NCI-H1048 (cell line): ENCODE data around the gene SMPDL3A.

Experiments used
- DNase-seq: peaks from one replicate; lab custom pipeline; 2025; lab: John Stamatoyannopoulos, UW

The SMPDL3A gene

DNA sequence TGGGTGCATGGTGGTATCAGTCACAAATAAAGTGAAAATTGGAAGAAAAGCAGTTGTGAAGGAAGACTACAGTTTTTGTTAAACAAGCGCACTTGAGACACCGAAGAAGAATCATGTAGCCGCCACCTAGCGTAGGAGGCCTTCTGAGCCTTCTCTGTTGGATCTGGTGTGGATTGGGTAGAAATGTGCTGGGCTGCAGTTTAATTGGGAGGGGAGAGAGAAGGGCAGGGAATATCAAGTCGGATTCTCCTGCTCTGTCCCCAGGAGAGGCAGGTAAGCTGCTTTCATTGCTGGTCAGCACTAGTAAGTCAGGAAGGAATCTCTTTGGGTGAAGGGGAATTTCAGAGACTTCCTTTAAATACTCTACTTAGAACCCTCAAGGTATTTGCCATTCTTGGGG is 10.8 kb upstream of the SMPDL3A start:
- no peak for DNase-seq

- no peak for DNase-seq
These were observed 9.9 kb upstream of the SMPDL3A start for GRCh38 chr6:122778985-122779661.

DNA sequence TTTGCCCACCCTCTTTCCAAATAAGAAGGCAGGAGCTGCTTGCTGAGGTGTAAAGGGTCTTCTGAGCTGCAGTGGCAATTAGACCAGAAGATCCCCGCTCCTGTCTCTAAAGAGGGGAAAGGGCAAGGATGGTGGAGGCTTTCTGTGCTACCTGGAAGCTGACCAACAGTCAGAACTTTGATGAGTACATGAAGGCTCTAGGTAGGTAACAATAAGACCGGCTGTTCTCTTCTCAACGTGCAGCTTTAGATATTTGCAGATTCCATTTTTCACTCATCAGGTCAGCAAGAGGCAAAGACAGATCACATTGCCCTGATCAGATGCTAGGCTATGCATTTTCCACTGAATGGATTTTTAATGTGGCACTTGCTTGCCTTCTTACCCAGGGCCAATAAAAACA is 9.4 kb upstream of the SMPDL3A start, which contains the start of gene FABP7:
Gene FABP7, plus strand, starts transcription at position 50 of the 400 bp plus-strand sequence. Its CDS starts 79 bp downstream, at position 129.
- no peak for DNase-seq

- DNase-seq = no peak
These were observed 8.9 kb upstream of the SMPDL3A start for GRCh38 chr6:122780114-122780513.

DNA sequence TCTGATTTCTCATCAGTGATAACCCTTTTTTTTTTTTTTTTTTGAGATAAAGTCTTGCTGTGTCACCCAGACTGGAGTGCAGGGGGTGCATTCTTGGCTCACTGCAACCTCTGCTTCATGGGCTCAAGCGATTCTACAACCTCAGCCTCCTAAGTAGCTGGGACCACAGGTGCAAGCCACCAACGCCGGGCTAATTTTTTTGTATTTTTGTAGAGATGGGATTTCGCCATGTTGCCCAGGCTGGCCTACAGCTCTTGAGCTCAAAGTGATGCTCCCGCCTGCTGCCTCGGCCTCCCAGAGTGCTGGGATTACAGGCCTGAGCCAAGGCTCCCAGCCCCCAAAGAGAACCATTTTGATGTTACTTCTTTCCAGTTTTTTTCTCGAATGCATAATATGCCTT is 7.3 kb upstream of the SMPDL3A start:
- no peak for DNase-seq

DNA sequence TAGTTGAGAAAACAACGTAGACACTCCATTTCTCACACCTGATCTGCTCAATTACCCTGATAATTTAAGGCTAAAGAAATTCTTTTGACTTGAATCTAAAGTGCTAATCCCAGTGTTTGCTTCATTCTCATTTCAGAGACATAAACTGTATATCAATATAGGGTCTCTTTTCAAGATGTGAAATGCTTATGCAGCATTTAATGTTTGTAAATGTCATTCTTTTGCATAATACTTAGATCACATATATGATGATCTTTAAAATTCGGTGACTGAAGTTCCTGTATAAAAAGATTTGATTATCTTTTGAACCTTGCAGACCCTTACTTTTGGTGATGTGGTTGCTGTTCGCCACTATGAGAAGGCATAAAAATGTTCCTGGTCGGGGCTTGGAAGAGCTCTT is 5.7 kb upstream of the SMPDL3A start:
- no peak for DNase-seq

GRCh38 chr6:122785891-122786290 is 3.2 kb upstream of the SMPDL3A start:
- DNase-seq = no peak

DNA sequence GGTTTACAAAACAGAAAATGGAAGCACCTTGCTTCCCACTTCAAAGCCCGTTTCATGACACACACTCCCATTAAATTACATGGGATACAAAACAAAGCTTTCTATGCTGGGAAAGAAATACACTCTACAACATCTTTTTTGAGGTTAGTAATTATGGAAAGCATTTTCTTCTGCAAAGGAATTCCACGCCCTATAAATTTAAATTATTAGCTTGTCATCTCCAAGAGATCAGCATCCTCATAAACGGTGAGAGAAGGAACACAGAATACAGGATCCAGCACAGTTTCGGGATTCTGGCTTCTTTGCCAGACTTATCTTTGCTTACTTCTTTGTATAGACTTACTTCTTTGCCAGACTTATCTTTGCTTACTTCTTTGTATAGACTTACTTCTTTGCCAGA is 1.3 kb upstream of the SMPDL3A start:
- no peak for DNase-seq

DNA sequence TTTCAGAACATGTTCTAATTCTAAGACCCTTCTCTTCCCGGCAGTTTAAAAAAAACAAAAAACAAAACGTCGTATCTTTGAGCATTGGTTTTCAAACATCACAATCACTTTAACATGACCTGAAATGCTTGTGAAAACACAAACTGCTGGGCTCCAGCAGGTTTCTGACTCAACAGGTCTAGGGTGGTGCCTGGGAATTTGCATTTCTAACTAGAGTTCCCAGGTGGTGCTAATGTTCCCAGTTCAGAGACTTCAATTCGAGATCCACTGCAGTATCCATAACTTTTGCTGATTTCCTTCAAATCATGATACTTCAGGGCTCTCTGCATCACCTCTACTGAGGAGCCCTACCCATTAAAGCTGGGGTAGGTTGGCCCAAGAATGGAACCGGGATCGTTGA is 850 bp upstream of the SMPDL3A start:
- no peak for DNase-seq

DNA sequence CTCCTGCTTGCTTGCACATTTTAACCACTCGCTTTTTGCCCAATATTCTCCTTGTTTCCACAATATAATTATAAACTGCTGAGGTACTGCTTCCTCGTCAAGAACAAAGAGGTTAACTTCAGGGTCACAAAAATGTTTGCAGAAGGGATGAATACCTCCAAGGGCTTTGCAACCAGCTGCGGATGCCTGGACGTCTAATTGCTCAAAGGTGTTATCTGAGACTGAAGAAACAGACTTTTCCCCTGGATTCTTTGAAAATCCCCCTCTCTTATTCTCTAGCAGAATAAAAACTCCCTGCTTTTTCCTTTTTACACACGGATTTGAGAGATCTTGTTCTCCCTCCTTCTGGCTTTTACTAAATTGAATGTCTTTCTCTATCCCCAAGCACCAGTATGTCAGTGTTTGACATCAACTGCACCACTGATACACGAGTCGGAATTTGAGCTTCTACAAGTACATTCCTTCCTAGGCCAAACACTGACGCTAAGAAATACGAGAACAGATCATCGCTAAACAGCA is 336 bp upstream of the SMPDL3A start:
- no peak for DNase-seq

- DNase-seq = no peak
These were observed 967 bp downstream of the SMPDL3A start for GRCh38 chr6:122790028-122790422.

DNA sequence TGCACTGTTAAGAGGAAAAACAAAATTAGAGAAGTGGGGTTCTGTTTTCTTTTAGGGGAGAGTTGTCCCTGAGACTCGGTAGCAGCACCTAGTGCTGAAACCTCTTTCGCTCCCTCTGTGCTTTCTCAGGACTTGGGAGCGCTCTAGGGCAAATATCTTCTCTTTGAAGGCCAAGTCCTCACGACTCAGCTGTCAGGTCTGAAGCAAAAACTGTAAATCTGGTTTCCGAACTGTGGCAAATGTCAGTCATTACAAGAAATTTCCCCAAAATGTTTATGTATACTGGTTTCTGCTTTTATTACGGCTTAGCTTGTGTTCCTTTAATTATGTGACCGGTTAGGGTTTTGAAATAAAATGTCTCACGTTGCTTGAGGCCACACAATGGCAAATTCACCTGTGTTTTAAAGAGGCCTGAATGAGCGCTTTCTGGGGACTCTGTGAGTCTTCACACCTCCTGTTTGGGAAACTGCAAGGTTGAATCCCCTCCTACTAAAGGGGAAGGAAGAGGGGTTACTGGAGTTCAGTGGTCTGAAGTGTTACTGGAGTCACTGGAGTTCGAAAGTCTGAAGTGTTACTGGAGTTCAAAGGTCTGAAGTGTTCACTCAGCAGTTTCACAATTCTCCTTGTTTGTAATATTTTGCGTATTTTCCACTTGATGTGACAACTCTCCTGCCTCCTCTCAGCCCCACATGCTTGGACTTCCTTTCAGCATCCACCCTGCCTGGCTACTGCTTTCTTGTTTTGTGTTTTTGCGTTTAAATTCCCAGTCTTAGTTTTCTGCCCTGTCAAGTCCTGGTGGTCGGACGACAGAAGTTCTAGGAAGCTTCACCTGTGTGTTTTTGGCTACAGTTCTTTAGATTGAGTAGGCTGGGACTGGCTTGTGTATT is 1.6 kb downstream of the SMPDL3A start:
- DNase-seq = no peak

DNA sequence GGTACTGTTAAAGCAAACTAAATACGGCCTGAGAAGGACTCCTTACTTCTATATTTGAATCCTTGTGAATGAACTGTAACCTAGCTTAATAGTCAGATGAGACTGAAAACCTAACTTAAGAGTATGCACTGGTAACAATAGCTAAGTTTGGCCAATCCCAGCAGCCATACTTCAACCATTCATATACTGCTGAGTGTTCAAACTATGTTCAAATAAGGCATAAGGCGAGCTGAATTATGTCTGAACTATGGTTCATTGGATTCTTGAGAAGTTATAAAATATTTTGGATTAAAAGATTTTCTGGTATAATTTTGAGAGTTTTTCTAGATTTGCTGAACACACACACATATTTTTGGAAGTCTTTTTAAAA is 2.2 kb downstream of the SMPDL3A start:
- no peak for DNase-seq

GRCh38 chr6:122792766-122793165 is 3.7 kb downstream of the SMPDL3A start:
- DNase-seq = no peak

GRCh38 chr6:122797537-122797936 is 8.5 kb downstream of the SMPDL3A start:
- DNase-seq = no peak

GRCh38 chr6:122798099-122798641 is 9.1 kb downstream of the SMPDL3A start:
- DNase-seq = no peak

- no peak for DNase-seq
These were observed 10.2 kb downstream of the SMPDL3A start for GRCh38 chr6:122799140-122799745.

DNA sequence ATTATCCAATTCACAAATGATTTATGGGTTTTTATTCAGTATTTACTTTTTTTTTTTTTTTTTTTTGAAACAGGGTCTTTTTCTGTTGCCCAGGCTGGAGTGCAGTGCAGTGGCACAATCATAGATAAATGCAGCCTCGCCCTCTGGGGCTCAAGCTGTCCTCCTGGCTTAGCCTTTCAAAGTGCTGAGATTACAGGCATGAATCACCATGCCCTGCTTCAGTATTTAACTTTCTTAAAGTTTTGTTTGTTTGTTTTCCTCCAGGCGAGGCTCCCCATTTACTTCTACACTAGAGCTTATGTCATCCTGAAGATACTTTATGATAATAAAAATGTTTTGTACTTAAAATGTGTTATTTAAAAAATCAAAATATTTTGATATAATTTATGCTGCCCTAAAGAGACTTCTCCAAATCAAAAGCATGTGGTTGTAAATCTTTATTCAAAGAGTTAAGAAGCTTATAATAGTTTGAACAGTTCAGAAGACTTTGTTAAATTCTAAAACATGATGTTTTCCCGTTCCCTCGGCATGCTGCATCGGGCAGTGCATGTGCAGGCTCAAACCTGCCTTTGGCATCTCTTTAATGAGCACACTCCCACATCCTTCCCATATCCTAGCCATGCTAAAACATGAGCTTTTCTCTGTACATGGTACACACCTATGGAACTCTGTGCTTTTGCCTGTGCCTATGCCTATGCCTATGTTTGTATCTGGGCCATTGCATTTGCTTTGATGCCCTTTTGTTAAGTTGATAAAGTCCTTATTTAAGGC is 11.0 kb downstream of the SMPDL3A start:
- DNase-seq = no peak

DNA sequence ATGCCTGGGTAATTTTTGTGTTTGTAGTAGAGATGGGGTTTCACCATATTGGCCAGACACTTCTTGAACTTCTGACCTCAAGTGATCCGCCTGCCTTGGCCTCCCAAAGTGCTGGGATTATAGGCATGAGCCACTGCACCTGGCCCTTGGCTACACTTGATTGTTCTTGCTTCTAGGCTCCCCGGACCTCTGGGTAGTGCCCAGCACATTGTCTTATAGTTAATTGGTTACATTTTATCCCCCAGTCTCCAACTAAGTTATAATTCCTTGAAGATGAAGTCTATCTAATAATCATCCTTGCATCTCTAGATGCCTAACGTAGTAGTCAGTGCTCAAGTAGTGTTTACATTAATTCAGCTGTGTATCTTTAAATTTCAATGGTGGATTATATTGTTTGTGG is 11.8 kb downstream of the SMPDL3A start:
- no peak for DNase-seq

DNA sequence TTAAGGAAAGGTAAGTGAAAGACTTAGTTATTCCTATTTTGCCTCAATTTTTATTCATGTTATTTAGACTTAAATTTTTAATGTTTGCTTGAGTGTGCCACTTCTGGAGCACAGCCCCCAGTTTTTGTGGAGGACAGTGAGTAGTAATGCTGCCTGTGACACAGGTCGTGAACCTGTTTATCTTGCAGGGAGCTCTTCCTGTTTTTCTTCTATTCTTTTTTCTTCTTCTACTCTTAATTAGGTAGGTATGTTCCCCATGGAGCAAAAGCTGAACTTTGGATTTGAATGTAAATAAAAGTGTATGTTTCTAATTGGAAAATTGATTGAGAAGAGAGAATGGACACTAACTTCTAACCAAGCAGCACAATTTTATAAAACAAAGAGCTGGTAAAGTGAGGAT is 12.3 kb downstream of the SMPDL3A start:
- no peak for DNase-seq

DNA sequence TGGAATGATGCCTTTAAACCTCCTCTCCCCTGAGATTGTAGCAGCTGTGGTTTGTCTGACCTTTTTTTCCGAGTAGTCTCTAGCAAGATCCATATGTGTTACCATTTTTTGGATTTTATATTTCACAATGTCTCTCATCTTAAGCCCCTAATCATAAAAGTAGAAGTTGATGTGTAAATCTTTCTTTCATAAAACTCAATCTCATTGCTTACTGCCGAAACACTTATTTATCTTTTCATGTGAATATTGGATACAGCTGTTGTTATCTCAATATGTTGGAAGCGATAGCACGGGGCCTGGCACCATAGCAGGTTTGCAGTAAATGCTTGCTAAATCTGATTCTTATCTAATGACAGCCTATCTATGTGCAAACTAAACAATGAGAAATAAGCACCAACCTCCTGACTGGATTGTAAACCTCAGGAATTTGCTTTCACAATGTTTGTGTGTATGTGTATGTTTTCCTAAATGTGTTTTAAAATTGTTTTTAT is 14.2 kb downstream of the SMPDL3A start:
- DNase-seq = no peak
